ENCODE results near the gene SUPT20HL2. TPM values are rescaled to one million over a fixed set of nuclear protein-coding genes. Genes with fewer than 3 reads are reported as not detected.

Gene SUPT20HL2
- total RNA-seq, 1 experiment from 2014 or later: not detected

- no peaks in the 10 kb centered on the region for H3K9me3 Mint-ChIP-seq (ENCODE audit: unreplicated experiment)
- intact Hi-C loops (cut with micrococcal nuclease; ENCODE audit: unreplicated experiment): no loop called here
- no peaks in the 10 kb centered on the region for H3K9me3 ChIP-seq
- H3K36me3 Mint-ChIP-seq (ENCODE audit: insufficient read depth, unreplicated experiment): no peaks in the 10 kb centered on the region
- ChIA-PET CTCF (no interaction called here), POLR2A (no interaction called here)
- H3K4me3 Mint-ChIP-seq (ENCODE audit: unreplicated experiment): no peak overlapping the region
- H3K36me3 ChIP-seq (ENCODE audit: control insufficient read depth, insufficient read depth, low read length): no peaks in the 10 kb centered on the region
- peaks cover 4% of the 10 kb centered on the region for H3K27me3 Mint-ChIP-seq (ENCODE audit: insufficient read depth, unreplicated experiment)
- no TSS peak for BruUV-seq (replicated peaks)
- DNase-seq: no peak
- H3K27ac Mint-ChIP-seq (ENCODE audit: unreplicated experiment): no peak overlapping the region
- no peaks in the 10 kb centered on the region for H3K4me1 Mint-ChIP-seq (ENCODE audit: low read depth, unreplicated experiment)
- no peaks in the 10 kb centered on the region for H3K4me1 ChIP-seq
- no peaks in the 10 kb centered on the region for H3K27me3 ChIP-seq (replicated peaks; ENCODE audit: control insufficient read depth, insufficient read depth, low read length)
- H3K4me3 ChIP-seq (ENCODE audit: low read depth, low read length): no peak overlapping the region
- TF ChIP-seq CTCF (IDR thresholded peaks at IDR 0.05; ENCODE audit: insufficient read depth in 1 of 2, low read depth in 1 of 2, low read length in 1 of 2, severe bottlenecking in 1 of 2, unreplicated experiment in 1 of 2): no peak
Observed at GRCh38 chrX:24325231-24325630, 11.4 kb upstream of the SUPT20HL2 start.

GRCh38 chrX:24321741-24322395, 8.0 kb upstream of the SUPT20HL2 start:
- no peak for TF ChIP-seq CTCF (IDR thresholded peaks at IDR 0.05; ENCODE audit: insufficient read depth in 1 of 2, low read depth in 1 of 2, low read length in 1 of 2, severe bottlenecking in 1 of 2, unreplicated experiment in 1 of 2)
- no peak overlapping the region for H3K27ac Mint-ChIP-seq (ENCODE audit: unreplicated experiment)
- no peaks in the 10 kb centered on the region for H3K4me1 Mint-ChIP-seq (ENCODE audit: low read depth, unreplicated experiment)
- no peak overlapping the region for H3K4me3 Mint-ChIP-seq (ENCODE audit: unreplicated experiment)
- ChIA-PET CTCF (no interaction called here), POLR2A (no interaction called here)
- Histone ChIP-seq H3K9me3 (no peaks in the 10 kb centered on the region), H3K27me3 (replicated peaks; ENCODE audit: control insufficient read depth, insufficient read depth, low read length) (no peaks in the 10 kb centered on the region), H3K4me1 (no peaks in the 10 kb centered on the region), H3K36me3 (ENCODE audit: control insufficient read depth, insufficient read depth, low read length) (no peaks in the 10 kb centered on the region), H3K4me3 (ENCODE audit: low read depth, low read length) (no peak overlapping the region)
- BruUV-seq (replicated peaks): no TSS peak
- DNase-seq: no peak
- intact Hi-C loops (cut with micrococcal nuclease; ENCODE audit: unreplicated experiment): no loop called here
- no peaks in the 10 kb centered on the region for H3K9me3 Mint-ChIP-seq (ENCODE audit: unreplicated experiment)
- peaks cover 5% of the 10 kb centered on the region for H3K27me3 Mint-ChIP-seq (ENCODE audit: insufficient read depth, unreplicated experiment)
- no peaks in the 10 kb centered on the region for H3K36me3 Mint-ChIP-seq (ENCODE audit: insufficient read depth, unreplicated experiment)

GRCh38 chrX:24317567-24317966, 3.7 kb upstream of the SUPT20HL2 start:
- CTCF ChIA-PET: no interaction called here
- no peaks in the 10 kb centered on the region for H3K4me1 ChIP-seq
- no peaks in the 10 kb centered on the region for H3K9me3 Mint-ChIP-seq (ENCODE audit: unreplicated experiment)

More at GRCh38 chrX:24317567-24317966, 3.7 kb upstream of the SUPT20HL2 start:
- Mint-ChIP-seq H3K4me1 (ENCODE audit: low read depth, unreplicated experiment) (no peaks in the 10 kb centered on the region), H3K27ac (ENCODE audit: unreplicated experiment) (no peak overlapping the region), H3K27me3 (ENCODE audit: insufficient read depth, unreplicated experiment) (peaks cover 3% of the 10 kb centered on the region), H3K36me3 (ENCODE audit: insufficient read depth, unreplicated experiment) (no peaks in the 10 kb centered on the region), H3K4me3 (ENCODE audit: unreplicated experiment) (no peak overlapping the region)
- H3K36me3 ChIP-seq (ENCODE audit: control insufficient read depth, insufficient read depth, low read length): no peaks in the 10 kb centered on the region
- no peaks in the 10 kb centered on the region for H3K9me3 ChIP-seq
- POLR2A ChIA-PET: no interaction called here
- intact Hi-C loops (cut with micrococcal nuclease; ENCODE audit: unreplicated experiment): no loop called here
- H3K27me3 ChIP-seq (replicated peaks; ENCODE audit: control insufficient read depth, insufficient read depth, low read length): no peaks in the 10 kb centered on the region
- BruUV-seq (replicated peaks): no TSS peak
- no peak for DNase-seq
- no peak overlapping the region for H3K4me3 ChIP-seq (ENCODE audit: low read depth, low read length)
- TF ChIP-seq CTCF (IDR thresholded peaks at IDR 0.05; ENCODE audit: insufficient read depth in 1 of 2, low read depth in 1 of 2, low read length in 1 of 2, severe bottlenecking in 1 of 2, unreplicated experiment in 1 of 2): no peak
